ENCODE measurements around the gene TNS1. TPM values are rescaled to one million over a fixed set of nuclear protein-coding genes. Genes with fewer than 3 reads are reported as not detected.

The TNS1 gene
- total RNA-seq, 1 experiment from 2014 or later: 3.4 TPM

DNA sequence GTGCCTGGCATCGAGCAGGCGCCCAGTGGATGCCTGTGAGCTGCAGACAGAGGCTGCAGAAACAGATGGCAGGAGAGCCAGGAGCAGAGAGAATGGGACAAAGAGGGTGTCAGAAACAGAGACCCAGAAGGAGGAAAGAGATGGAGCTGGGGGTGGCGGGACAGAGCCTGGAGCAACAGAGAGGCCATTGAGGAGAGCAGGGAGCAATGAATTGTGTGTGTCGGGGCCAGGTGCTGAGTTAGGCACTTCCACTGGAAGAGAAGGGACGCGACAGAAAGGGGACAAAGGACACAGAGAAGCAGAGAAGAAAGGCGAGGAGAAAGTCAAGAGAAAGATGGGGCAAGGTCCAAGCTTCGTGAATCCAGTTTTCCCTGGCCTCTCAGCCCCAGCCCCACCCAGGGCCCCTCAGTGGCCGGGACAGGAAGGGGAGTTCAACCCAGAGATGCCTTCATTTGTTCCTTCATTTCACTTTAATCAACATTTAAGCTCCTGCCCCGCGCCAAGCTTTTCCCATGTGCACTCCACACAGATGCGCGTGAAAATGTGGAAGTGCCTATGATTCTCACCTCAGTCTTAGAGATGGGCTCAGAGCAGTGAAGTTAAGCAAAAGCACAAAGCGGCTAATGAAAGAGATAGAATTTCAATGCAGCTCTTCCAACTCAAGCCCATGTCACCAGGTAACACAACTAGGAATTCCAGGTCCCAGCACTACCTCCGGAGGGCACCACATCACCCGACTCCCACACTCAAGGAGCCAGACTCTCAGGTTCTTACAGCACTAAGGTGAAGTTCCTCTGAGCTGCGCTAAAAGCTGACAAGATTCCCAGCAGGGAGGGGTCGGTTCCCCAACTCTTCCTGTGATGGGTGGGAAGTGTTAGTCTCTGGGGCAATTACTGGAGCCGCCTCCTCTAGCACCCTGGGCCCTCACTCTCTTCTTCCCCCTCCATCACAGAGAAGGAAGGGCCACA, 55.1 kb downstream of the TNS1 start:
- H3K9ac ChIP-seq (ENCODE audit: extremely low read depth, insufficient read length, low read length): no peak overlapping the region
- H3K4me1 Mint-ChIP-seq: peaks cover 42 to 54% of the 10 kb centered on the region in 2 experiments
- H2BK20ac ChIP-seq (ENCODE audit: low read depth, low read length, poor library complexity, severe bottlenecking): no peak overlapping the region
- no peak overlapping the region; the same call in 1 of the 2 replicates for H3K14ac ChIP-seq (ENCODE audit: insufficient read depth, low read length)
- H3T11ph ChIP-seq (ENCODE audit: low read length): no peak overlapping the region
- no peak overlapping the region for H2AK5ac ChIP-seq (ENCODE audit: insufficient read length, low read length)
- H3K9me3 ChIP-seq (ENCODE audit: control insufficient read depth, low read depth, low read length): no peaks in the 10 kb centered on the region
- no CpG with 5 or more reads among the region's 19 CpGs for WGBS (ENCODE audit: extremely low coverage, insufficient read length, low lambda C conversion rate)
- H2BK5ac ChIP-seq (ENCODE audit: insufficient read length, low read length): no peak overlapping the region
- H4K20me1 ChIP-seq (ENCODE audit: control insufficient read depth, insufficient read depth, insufficient read length): no peaks in the 10 kb centered on the region
- H2BK12ac ChIP-seq (ENCODE audit: insufficient read length, low read depth, low read length): no peak overlapping the region
- H4K8ac ChIP-seq (replicated peaks; ENCODE audit: insufficient read length, low read depth, low read length): no peak overlapping the region
- H2BK15ac ChIP-seq (ENCODE audit: low read depth, low read length): no peak overlapping the region
- H2BK120ac ChIP-seq (ENCODE audit: low read depth, low read length, poor library complexity, severe bottlenecking): no peak overlapping the region
- no peak overlapping the region for H4K91ac ChIP-seq (ENCODE audit: insufficient read length, low read depth, low read length)
- no peak overlapping the region for H3K4me3 Mint-ChIP-seq
- TF ChIP-seq, protein P1, sequence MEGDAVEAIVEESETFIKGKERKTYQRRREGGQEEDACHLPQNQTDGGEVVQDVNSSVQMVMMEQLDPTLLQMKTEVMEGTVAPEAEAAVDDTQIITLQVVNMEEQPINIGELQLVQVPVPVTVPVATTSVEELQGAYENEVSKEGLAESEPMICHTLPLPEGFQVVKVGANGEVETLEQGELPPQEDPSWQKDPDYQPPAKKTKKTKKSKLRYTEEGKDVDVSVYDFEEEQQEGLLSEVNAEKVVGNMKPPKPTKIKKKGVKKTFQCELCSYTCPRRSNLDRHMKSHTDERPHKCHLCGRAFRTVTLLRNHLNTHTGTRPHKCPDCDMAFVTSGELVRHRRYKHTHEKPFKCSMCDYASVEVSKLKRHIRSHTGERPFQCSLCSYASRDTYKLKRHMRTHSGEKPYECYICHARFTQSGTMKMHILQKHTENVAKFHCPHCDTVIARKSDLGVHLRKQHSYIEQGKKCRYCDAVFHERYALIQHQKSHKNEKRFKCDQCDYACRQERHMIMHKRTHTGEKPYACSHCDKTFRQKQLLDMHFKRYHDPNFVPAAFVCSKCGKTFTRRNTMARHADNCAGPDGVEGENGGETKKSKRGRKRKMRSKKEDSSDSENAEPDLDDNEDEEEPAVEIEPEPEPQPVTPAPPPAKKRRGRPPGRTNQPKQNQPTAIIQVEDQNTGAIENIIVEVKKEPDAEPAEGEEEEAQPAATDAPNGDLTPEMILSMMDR (conservative IDR thresholded peaks at IDR 0.05): peak; percentile 55; the same call in 2 of the 3 replicates
- H3K23me2 ChIP-seq (ENCODE audit: insufficient read length, low read depth, low read length, poor library complexity, severe bottlenecking): no peaks in the 10 kb centered on the region
- H3K79me1 ChIP-seq (ENCODE audit: insufficient read depth, low read depth, low read length, poor library complexity, severe bottlenecking): no peaks in the 10 kb centered on the region
- H3K4me2 ChIP-seq (ENCODE audit: insufficient read depth, insufficient read length, low read length): no peak overlapping the region
- no peaks in the 10 kb centered on the region for H3K79me2 ChIP-seq (ENCODE audit: insufficient read depth, low read length)
- peak; percentile 74 for DNase-seq
- H3K9me3 Mint-ChIP-seq: no peaks in the 10 kb centered on the region
- H3K27ac Mint-ChIP-seq: no peak overlapping the region
- H2AFZ ChIP-seq (ENCODE audit: low read length): no peak overlapping the region
- H3K56ac ChIP-seq (ENCODE audit: insufficient read length, low read depth, low read length): no peak overlapping the region
- H3K4me1 ChIP-seq (ENCODE audit: insufficient read depth, low read length): peaks cover 4% of the 10 kb centered on the region; the same call in 1 of the 2 replicates
- H3K27me3 ChIP-seq (ENCODE audit: insufficient read depth, low read length): no peaks in the 10 kb centered on the region
- H3K27ac ChIP-seq (ENCODE audit: insufficient read length, low read depth, low read length): no peak overlapping the region
- no peak overlapping the region for H3K4ac ChIP-seq (ENCODE audit: low read depth, low read length)
- H3K27me3 Mint-ChIP-seq (ENCODE audit: low read depth): peaks cover 18% of the 10 kb centered on the region
- H3K36me3 Mint-ChIP-seq (ENCODE audit: insufficient read depth in 1 of 3, low read depth in 3 of 3): no peaks in the 10 kb centered on the region
- no peak overlapping the region for H4K5ac ChIP-seq (ENCODE audit: insufficient read length, low read depth, low read length)
- no peak overlapping the region for H3K23ac ChIP-seq (ENCODE audit: insufficient read length, low read depth, low read length)
- H3K18ac ChIP-seq (ENCODE audit: insufficient read length, low read depth, low read length): no peak overlapping the region
